ENCODE results near the gene SLC4A5. TPM values are rescaled to one million over a fixed set of nuclear protein-coding genes. Genes with fewer than 3 reads are reported as not detected.
"Not testable (repeated sequence)": the region's sequence is repeated elsewhere in the genome, so short reads cannot be mapped to it uniquely, and the experiment has no call there.

SLC4A5 gene
- polyA plus RNA-seq, 1 donor, result 1.5 TPM

GRCh38 chr2:74221604-74222299, 121.5 kb downstream of the SLC4A5 start:
- H3K4me1 ChIP-seq (ENCODE audit: control insufficient read depth, insufficient read depth, low read length), result peaks cover 2% of the 10 kb centered on the region
- H3K9me3 ChIP-seq (ENCODE audit: control insufficient read depth, low read depth, low read length), result no peaks in the 10 kb centered on the region

GRCh38 chr2:74221091-74221490, 122.1 kb downstream of the SLC4A5 start:
- WGBS (ENCODE audit: insufficient coverage, low lambda C conversion rate), result no CpG with 5 or more reads among the region's 6 CpGs
- Histone ChIP-seq H3K4me1 (ENCODE audit: control insufficient read depth, insufficient read depth, low read length) (peaks cover 2% of the 10 kb centered on the region), H3K9me3 (ENCODE audit: control insufficient read depth, low read depth, low read length) (no peaks in the 10 kb centered on the region), H3K27ac (ENCODE audit: low read length) (no peak overlapping the region), H3K27me3 (ENCODE audit: control insufficient read depth, insufficient read depth, low read length) (no peaks in the 10 kb centered on the region), H3K36me3 (ENCODE audit: control insufficient read depth, insufficient read depth, low read length) (no peaks in the 10 kb centered on the region), H3K4me3 (ENCODE audit: low read length) (no peak overlapping the region)
- DNase-seq, result no peak

More at GRCh38 chr2:74221604-74222299, 121.5 kb downstream of the SLC4A5 start:
- no peak for DNase-seq
- H3K27ac ChIP-seq (ENCODE audit: low read length), result no peak overlapping the region
- H3K36me3 ChIP-seq (ENCODE audit: control insufficient read depth, insufficient read depth, low read length), result no peaks in the 10 kb centered on the region
- no peaks in the 10 kb centered on the region for H3K27me3 ChIP-seq (ENCODE audit: control insufficient read depth, insufficient read depth, low read length)
- no CpG with 5 or more reads among the region's 6 CpGs for WGBS (ENCODE audit: insufficient coverage, low lambda C conversion rate)
- no peak overlapping the region for H3K4me3 ChIP-seq (ENCODE audit: low read length)

GRCh38 chr2:74219846-74220486, 123.2 kb downstream of the SLC4A5 start:
- no peaks in the 10 kb centered on the region for H3K9me3 ChIP-seq (ENCODE audit: control insufficient read depth, low read depth, low read length)
- H3K27me3 ChIP-seq (ENCODE audit: control insufficient read depth, insufficient read depth, low read length), result no peaks in the 10 kb centered on the region
- 75% methylated on average over 4 of the region's 5 CpGs for WGBS (ENCODE audit: insufficient coverage, low lambda C conversion rate)
- no peak overlapping the region for H3K4me3 ChIP-seq (ENCODE audit: low read length)
- DNase-seq, result no peak
- H3K36me3 ChIP-seq (ENCODE audit: control insufficient read depth, insufficient read depth, low read length), result no peaks in the 10 kb centered on the region
- no peaks in the 10 kb centered on the region for H3K4me1 ChIP-seq (ENCODE audit: control insufficient read depth, insufficient read depth, low read length)
- no peak overlapping the region for H3K27ac ChIP-seq (ENCODE audit: low read length)

GRCh38 chr2:74216642-74217041, 126.6 kb downstream of the SLC4A5 start:
- Histone ChIP-seq H3K27ac (ENCODE audit: low read length) (no peak overlapping the region), H3K4me3 (ENCODE audit: low read length) (no peak overlapping the region), H3K4me1 (ENCODE audit: control insufficient read depth, insufficient read depth, low read length) (no peaks in the 10 kb centered on the region), H3K27me3 (ENCODE audit: control insufficient read depth, insufficient read depth, low read length) (no peaks in the 10 kb centered on the region), H3K9me3 (ENCODE audit: control insufficient read depth, low read depth, low read length) (no peaks in the 10 kb centered on the region), H3K36me3 (ENCODE audit: control insufficient read depth, insufficient read depth, low read length) (peaks cover 13% of the 10 kb centered on the region)
- DNase-seq, result no peak
- WGBS (ENCODE audit: insufficient coverage, low lambda C conversion rate), result no CpG with 5 or more reads among the region's 2 CpGs

GRCh38 chr2:74215771-74216170, 127.4 kb downstream of the SLC4A5 start:
- not testable (repeated sequence) for DNase-seq; H3K9me3 ChIP-seq (ENCODE audit: control insufficient read depth, low read depth, low read length); H3K27ac ChIP-seq (ENCODE audit: low read length); H3K4me3 ChIP-seq (ENCODE audit: low read length); H3K27me3 ChIP-seq (ENCODE audit: control insufficient read depth, insufficient read depth, low read length); H3K4me1 ChIP-seq (ENCODE audit: control insufficient read depth, insufficient read depth, low read length)
- no CpG with 5 or more reads among the region's 6 CpGs for WGBS (ENCODE audit: insufficient coverage, low lambda C conversion rate)
- H3K36me3 ChIP-seq (ENCODE audit: control insufficient read depth, insufficient read depth, low read length), result peaks cover 16% of the 10 kb centered on the region

GRCh38 chr2:74212702-74213410, 130.4 kb downstream of the SLC4A5 start:
- Histone ChIP-seq H3K27me3 (ENCODE audit: control insufficient read depth, insufficient read depth, low read length) (no peaks in the 10 kb centered on the region), H3K36me3 (ENCODE audit: control insufficient read depth, insufficient read depth, low read length) (peaks cover 21% of the 10 kb centered on the region), H3K9me3 (ENCODE audit: control insufficient read depth, low read depth, low read length) (no peaks in the 10 kb centered on the region), H3K4me3 (ENCODE audit: low read length) (no peak overlapping the region), H3K27ac (ENCODE audit: low read length) (no peak overlapping the region), H3K4me1 (ENCODE audit: control insufficient read depth, insufficient read depth, low read length) (no peaks in the 10 kb centered on the region)
- no peak for DNase-seq
- no CpG with 5 or more reads among the region's 3 CpGs for WGBS (ENCODE audit: insufficient coverage, low lambda C conversion rate)

- H3K9me3 ChIP-seq (ENCODE audit: control insufficient read depth, low read depth, low read length), result no peaks in the 10 kb centered on the region
- peaks cover 8% of the 10 kb centered on the region for H3K36me3 ChIP-seq (ENCODE audit: control insufficient read depth, insufficient read depth, low read length)
- peak in 1 of 2 donors; percentile 26 for DNase-seq
- H3K4me1 ChIP-seq (ENCODE audit: control insufficient read depth, insufficient read depth, low read length), result peaks cover 8% of the 10 kb centered on the region
- no CpG with 5 or more reads among the region's 6 CpGs for WGBS (ENCODE audit: insufficient coverage, low lambda C conversion rate)
- no peaks in the 10 kb centered on the region for H3K27me3 ChIP-seq (ENCODE audit: control insufficient read depth, insufficient read depth, low read length)
- no peak overlapping the region for H3K27ac ChIP-seq (ENCODE audit: low read length)
- no peak overlapping the region for H3K4me3 ChIP-seq (ENCODE audit: low read length)
Measured at GRCh38 chr2:74206180-74206688, 137.0 kb downstream of the SLC4A5 start.

- Histone ChIP-seq H3K4me3 (ENCODE audit: low read length) (no peak overlapping the region), H3K9me3 (ENCODE audit: control insufficient read depth, low read depth, low read length) (no peaks in the 10 kb centered on the region), H3K27ac (ENCODE audit: low read length) (no peak overlapping the region), H3K4me1 (ENCODE audit: control insufficient read depth, insufficient read depth, low read length) (peaks cover 8% of the 10 kb centered on the region), H3K36me3 (ENCODE audit: control insufficient read depth, insufficient read depth, low read length) (peaks cover 5% of the 10 kb centered on the region), H3K27me3 (ENCODE audit: control insufficient read depth, insufficient read depth, low read length) (no peaks in the 10 kb centered on the region)
- DNase-seq, result peak; percentile 47 to 54
- no CpG with 5 or more reads among the region's 6 CpGs for WGBS (ENCODE audit: insufficient coverage, low lambda C conversion rate)
Measured at GRCh38 chr2:74205596-74205995, 137.6 kb downstream of the SLC4A5 start.

- Histone ChIP-seq H3K4me3 (ENCODE audit: low read length) (no peak overlapping the region), H3K27ac (ENCODE audit: low read length) (no peak overlapping the region), H3K4me1 (ENCODE audit: control insufficient read depth, insufficient read depth, low read length) (peaks cover 8% of the 10 kb centered on the region), H3K36me3 (ENCODE audit: control insufficient read depth, insufficient read depth, low read length) (peaks cover 5% of the 10 kb centered on the region), H3K27me3 (ENCODE audit: control insufficient read depth, insufficient read depth, low read length) (no peaks in the 10 kb centered on the region), H3K9me3 (ENCODE audit: control insufficient read depth, low read depth, low read length) (no peaks in the 10 kb centered on the region)
- WGBS (ENCODE audit: insufficient coverage, low lambda C conversion rate), result 50% methylated on average over 1 of the region's 5 CpGs
- no peak for DNase-seq
Measured at GRCh38 chr2:74205113-74205512, 138.1 kb downstream of the SLC4A5 start.

- Histone ChIP-seq H3K27me3 (ENCODE audit: control insufficient read depth, insufficient read depth, low read length) (no peaks in the 10 kb centered on the region), H3K9me3 (ENCODE audit: control insufficient read depth, low read depth, low read length) (no peaks in the 10 kb centered on the region), H3K27ac (ENCODE audit: low read length) (no peak overlapping the region), H3K4me3 (ENCODE audit: low read length) (no peak overlapping the region), H3K4me1 (ENCODE audit: control insufficient read depth, insufficient read depth, low read length) (peaks cover 8% of the 10 kb centered on the region), H3K36me3 (ENCODE audit: control insufficient read depth, insufficient read depth, low read length) (peaks cover under 1% of the 10 kb centered on the region)
- no CpG with 5 or more reads among the region's 3 CpGs for WGBS (ENCODE audit: insufficient coverage, low lambda C conversion rate)
- no peak for DNase-seq
Measured at GRCh38 chr2:74204436-74204835, 138.8 kb downstream of the SLC4A5 start.
